HCT116 (cell line): Measurements from ENCODE around the gene TMC8. TPM values are rescaled to one million over a fixed set of nuclear protein-coding genes. Genes with fewer than 3 reads are reported as not detected.
A peak's percentile ranks its signal among the peaks of the same experiment; 100 is the strongest.

Experiments used
- ATAC-seq: fragments of 200-7000 bp; cut with Tn5 transposase; 2 replicates; pipeline ENCODE4 v1.9.1; 2020; ENCODE audit warnings: mild to moderate bottlenecking, moderate library complexity
- BruUV-seq: library from RNA; stranded (reverse); fragments of 400-500 nt; replicated peaks from 2 replicates; lab custom pipeline; 2021; lab: Mats Ljungman, UMichigan
- CTCF ChIA-PET: fragments of 300-600 bp; sonication (Branson Sonifier 250); formaldehyde crosslinking; loops from one replicate; lab custom pipeline; 2021; ENCODE audit warnings: antibody characterized with exemption; lab: Charles Lee
- POLR2A ChIA-PET: fragments of 300-600, 350-600 bp; sonication (Branson Sonifier 250); formaldehyde crosslinking; loops from one replicate; lab custom pipeline; 2021; ENCODE audit warnings: antibody characterized with exemption; lab: Charles Lee
- RAD21 ChIA-PET, 2 experiments: fragments of 300-600 bp; sonication (Branson Sonifier 250); formaldehyde crosslinking; loops; one replicate each; lab custom pipeline; 2023; ENCODE audit warnings: low total read pairs in 2 of 2; ENCODE audit not compliant: uncharacterized antibody in 2 of 2, unreplicated experiment in 2 of 2, low non-redundant PET in 1 of 2; lab: Charles Lee
- DNase-seq: peaks from one replicate; pipeline ENCODE4 v3.0.0-alpha.2; 2010; ENCODE audit warnings: low read depth, low spot score
- H2AFZ ChIP-seq: fragments of 200-600 bp; shearing (Covaris generic), sonication (generic); 2 replicates; pipeline ENCODE4 v1.6.1; 2017; ENCODE audit warnings: low read depth, mixed run types, mixed read lengths, antibody characterized with exemption, low read length; ENCODE audit not compliant: poor library complexity, severe bottlenecking
- H3K27ac ChIP-seq: 2 replicates; pipeline ENCODE4 v1.5.1; 2012; ENCODE audit warnings: low read depth, low read length
- H3K27me3 ChIP-seq: fragments of 200-600 bp; sonication (generic); 2 replicates; pipeline ENCODE4 v1.6.1; 2016; ENCODE audit warnings: mixed run types, low read length, mixed read lengths; ENCODE audit not compliant: insufficient read depth
- H3K36me3 ChIP-seq, 2 experiments: fragments of 200-500 bp in 1 of 2; fragments of 200-600 bp in 1 of 2; sonication (Bioruptor generic) in 1 of 2; sonication (generic) in 1 of 2; 2 replicates each; pipeline versions ENCODE4 v1.5.1 to v1.6.1; 2014 to 2016; ENCODE audit warnings: low read length in 2 of 2, inconsistent platforms in 1 of 2, mixed read lengths in 1 of 2, mixed run types in 1 of 2; ENCODE audit not compliant: insufficient read depth in 2 of 2, control insufficient read depth in 1 of 2
- H3K4me1 ChIP-seq, 2 experiments: fragments of 200-600 bp in 1 of 2; sonication (generic) in 1 of 2; 2 replicates each; pipeline versions ENCODE4 v1.5.1 to v1.6.1; 2012 to 2017; ENCODE audit warnings: low read length in 2 of 2, inconsistent platforms in 1 of 2, mild to moderate bottlenecking in 1 of 2, mixed read lengths in 1 of 2, mixed run types in 1 of 2, moderate library complexity in 1 of 2; ENCODE audit not compliant: insufficient read depth in 2 of 2, control insufficient read depth in 1 of 2
- H3K4me2 ChIP-seq: fragments of 200-600 bp; sonication (generic); 2 replicates; pipeline ENCODE4 v1.6.1; 2017; ENCODE audit warnings: mixed run types, low read length, mixed read lengths
- H3K4me3 ChIP-seq, 2 experiments: fragments of 200-600 bp in 1 of 2; sonication (generic) in 1 of 2; replicated peaks in 1 of 2; 2 replicates each; pipeline ENCODE4 v1.5.1; 2011 to 2016; ENCODE audit warnings: low read length in 2 of 2, control low read depth in 1 of 2, low read depth in 1 of 2, mild to moderate bottlenecking in 1 of 2, mixed read lengths in 1 of 2, mixed run types in 1 of 2
- H3K79me2 ChIP-seq: fragments of 200-600 bp; sonication (generic); 2 replicates; pipeline ENCODE4 v1.6.1; 2017; ENCODE audit warnings: mild to moderate bottlenecking, mixed run types, low read length, moderate library complexity, mixed read lengths; ENCODE audit not compliant: insufficient read depth
- H3K9ac ChIP-seq: fragments of 200-600 bp; sonication (generic); 2 replicates; pipeline ENCODE4 v1.6.1; 2016; ENCODE audit warnings: low read length, mixed read lengths
- H3K9me2 ChIP-seq: fragments of 200-600 bp; sonication (generic), shearing (Covaris generic); 2 replicates; pipeline ENCODE4 v1.6.1; 2017; ENCODE audit warnings: mixed run types, mild to moderate bottlenecking, moderate library complexity; ENCODE audit not compliant: insufficient read depth
- H3K9me3 ChIP-seq, 2 experiments: fragments of 200-500 bp in 1 of 2; fragments of 200-600 bp in 1 of 2; sonication (Bioruptor generic) in 1 of 2; sonication (generic) in 1 of 2; 2 replicates each; pipeline ENCODE4 v1.6.1; 2014 to 2017; ENCODE audit warnings: low read length in 2 of 2, mixed read lengths in 2 of 2, inconsistent platforms in 1 of 2, low read depth in 1 of 2, mild to moderate bottlenecking in 1 of 2, mixed run types in 1 of 2, moderate library complexity in 1 of 2; ENCODE audit not compliant: control insufficient read depth in 1 of 2, insufficient read depth in 1 of 2
- H4K20me1 ChIP-seq: fragments of 200-600 bp; sonication (generic), shearing (Covaris generic); 2 replicates; pipeline ENCODE4 v1.6.1; 2017; ENCODE audit warnings: mixed run types, mild to moderate bottlenecking, moderate library complexity; ENCODE audit not compliant: insufficient read depth
- CEBPB ChIP-seq: IDR thresholded peaks from 2 replicates; pipeline ENCODE4 v1.6.1; 2012; ENCODE audit warnings: low read depth
- EGR1 ChIP-seq: IDR thresholded peaks from 2 replicates; pipeline ENCODE4 v1.6.1; 2012; ENCODE audit warnings: low read depth
- EZH2 ChIP-seq: fragments of 200-600 bp; sonication (generic); IDR thresholded peaks from 2 replicates; pipeline ENCODE4 v1.6.1; 2017; ENCODE audit warnings: antibody characterized with exemption, mixed run types
- FOSL1 ChIP-seq: IDR thresholded peaks from 2 replicates; pipeline ENCODE4 v1.6.1; 2012; ENCODE audit warnings: low read depth
- POLR2A ChIP-seq: IDR thresholded peaks from 2 replicates; pipeline ENCODE4 v1.7.0; 2011; ENCODE audit warnings: borderline replicate concordance; ENCODE audit not compliant: insufficient read depth, insufficient read length; ENCODE audit errors: extremely low read depth
- SIN3A ChIP-seq: IDR thresholded peaks from 2 replicates; pipeline ENCODE4 v1.6.1; 2012; ENCODE audit warnings: low read depth
- SRF ChIP-seq: IDR thresholded peaks from 2 replicates; pipeline ENCODE4 v1.6.1; 2012; ENCODE audit warnings: low read depth
- TCF7L2 ChIP-seq: IDR thresholded peaks from 2 replicates; pipeline ENCODE4 v1.7.0; 2011; ENCODE audit warnings: borderline replicate concordance, inconsistent platforms; ENCODE audit not compliant: insufficient read depth, insufficient read length; ENCODE audit errors: extremely low read depth
- YY1 ChIP-seq: IDR thresholded peaks from 2 replicates; pipeline ENCODE4 v1.6.1; 2011; ENCODE audit warnings: low read length, low read depth, moderate library complexity, mild to moderate bottlenecking; ENCODE audit not compliant: insufficient replicate concordance; ENCODE audit errors: extremely low read depth
- intact Hi-C: fragments of 100-400 bp; cut with micrococcal nuclease; formaldehyde crosslinking; loops from 2 replicates; pipeline ENCODE4 v1.10.0; 2022
- total RNA-seq: library from RNA; stranded (reverse); gene quantifications from one replicate; pipeline ENCODE4 v1.2.1, GENCODE V29; 2021; ENCODE audit not compliant: unreplicated experiment
- TF ChIP-seq, protein P1 (sequence below): IDR thresholded peaks from 2 replicates; pipeline ENCODE4 v1.6.1; 2012; ENCODE audit warnings: low read depth

TMC8 gene
- total RNA-seq, 1 experiment from 2014 or later, result 7.8 TPM

- ChIA-PET CTCF (interaction anchor here (1.2 to 2.3 kb wide), 3 partner anchors 28 to 142 kb away, joined by 3 to 10 read pairs (median 3); no protein-coding TSS in a partner anchor), POLR2A (no interaction called here), RAD21 (no interaction called here)
- no peaks in the 10 kb centered on the region for H3K9me2 ChIP-seq
- peaks cover 0 to 4% of the 10 kb centered on the region in 2 experiments; a peak in 1 of 4 replicates for H3K4me1 ChIP-seq
- H3K9ac ChIP-seq, result no peak overlapping the region
- H3K36me3 ChIP-seq, result no peaks in the 10 kb centered on the region; a peak in 1 of 4 replicates
- intact Hi-C loops, result no loop called here
- no peak overlapping the region for H2AFZ ChIP-seq
- no peak overlapping the region for H3K4me3 ChIP-seq
- no peaks in the 10 kb centered on the region for H3K27me3 ChIP-seq
- TSS peak; percentile 10 for BruUV-seq
- DNase-seq, result no peak
- H3K9me3 ChIP-seq, result no peaks in the 10 kb centered on the region
- H4K20me1 ChIP-seq, result no peaks in the 10 kb centered on the region
- H3K27ac ChIP-seq, result no peak overlapping the region
- no peak for TF ChIP-seq POLR2A
- no peak for TF ChIP-seq EGR1
- TF ChIP-seq EZH2, result no peak
- TF ChIP-seq FOSL1, result no peak
- no peak for TF ChIP-seq SRF
- no peaks in the 10 kb centered on the region for H3K79me2 ChIP-seq
- ATAC-seq, result no peak
- no peak overlapping the region for H3K4me2 ChIP-seq
Measured at GRCh38 chr17:78108726-78109488, 21.7 kb upstream of the TMC8 start.

DNA sequence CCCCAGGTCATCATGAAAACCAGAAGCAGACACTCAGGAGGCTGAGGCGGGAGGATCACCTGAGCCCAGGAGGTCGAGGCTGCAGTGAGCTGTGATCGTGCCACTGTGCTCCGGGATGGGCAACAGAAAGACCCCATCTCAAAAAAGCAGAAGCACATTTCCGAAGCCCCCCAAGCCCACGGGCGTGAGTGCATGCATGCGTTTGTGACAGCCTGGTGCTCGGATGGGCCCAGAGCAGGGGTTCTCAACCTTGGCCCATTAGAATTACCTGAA, 21.1 kb upstream of the TMC8 start:
- H3K4me3 ChIP-seq, result no peak overlapping the region
- DNase-seq, result no peak
- no peaks in the 10 kb centered on the region for H4K20me1 ChIP-seq
- no peaks in the 10 kb centered on the region for H3K27me3 ChIP-seq
- CTCF ChIA-PET, result interaction anchor here (1.2 to 2.3 kb wide), 2 partner anchors 28 to 141 kb away, joined by 3 to 10 read pairs; no protein-coding TSS in a partner anchor
- no peaks in the 10 kb centered on the region for H3K9me3 ChIP-seq
- TF ChIP-seq SIN3A, result no peak
- no peak for TF ChIP-seq TCF7L2
- TF ChIP-seq CEBPB, result no peak
- TF ChIP-seq, protein P1, sequence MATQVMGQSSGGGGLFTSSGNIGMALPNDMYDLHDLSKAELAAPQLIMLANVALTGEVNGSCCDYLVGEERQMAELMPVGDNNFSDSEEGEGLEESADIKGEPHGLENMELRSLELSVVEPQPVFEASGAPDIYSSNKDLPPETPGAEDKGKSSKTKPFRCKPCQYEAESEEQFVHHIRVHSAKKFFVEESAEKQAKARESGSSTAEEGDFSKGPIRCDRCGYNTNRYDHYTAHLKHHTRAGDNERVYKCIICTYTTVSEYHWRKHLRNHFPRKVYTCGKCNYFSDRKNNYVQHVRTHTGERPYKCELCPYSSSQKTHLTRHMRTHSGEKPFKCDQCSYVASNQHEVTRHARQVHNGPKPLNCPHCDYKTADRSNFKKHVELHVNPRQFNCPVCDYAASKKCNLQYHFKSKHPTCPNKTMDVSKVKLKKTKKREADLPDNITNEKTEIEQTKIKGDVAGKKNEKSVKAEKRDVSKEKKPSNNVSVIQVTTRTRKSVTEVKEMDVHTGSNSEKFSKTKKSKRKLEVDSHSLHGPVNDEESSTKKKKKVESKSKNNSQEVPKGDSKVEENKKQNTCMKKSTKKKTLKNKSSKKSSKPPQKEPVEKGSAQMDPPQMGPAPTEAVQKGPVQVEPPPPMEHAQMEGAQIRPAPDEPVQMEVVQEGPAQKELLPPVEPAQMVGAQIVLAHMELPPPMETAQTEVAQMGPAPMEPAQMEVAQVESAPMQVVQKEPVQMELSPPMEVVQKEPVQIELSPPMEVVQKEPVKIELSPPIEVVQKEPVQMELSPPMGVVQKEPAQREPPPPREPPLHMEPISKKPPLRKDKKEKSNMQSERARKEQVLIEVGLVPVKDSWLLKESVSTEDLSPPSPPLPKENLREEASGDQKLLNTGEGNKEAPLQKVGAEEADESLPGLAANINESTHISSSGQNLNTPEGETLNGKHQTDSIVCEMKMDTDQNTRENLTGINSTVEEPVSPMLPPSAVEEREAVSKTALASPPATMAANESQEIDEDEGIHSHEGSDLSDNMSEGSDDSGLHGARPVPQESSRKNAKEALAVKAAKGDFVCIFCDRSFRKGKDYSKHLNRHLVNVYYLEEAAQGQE, result no peak
- no peak for TF ChIP-seq YY1
- no peaks in the 10 kb centered on the region for H3K79me2 ChIP-seq
- intact Hi-C loops, result no loop called here
- H3K4me1 ChIP-seq, result peaks cover 0 to 4% of the 10 kb centered on the region in 2 experiments; a peak in 1 of 4 replicates
- H3K36me3 ChIP-seq, result no peaks in the 10 kb centered on the region; a peak in 1 of 4 replicates
- BruUV-seq, result no TSS peak
- H2AFZ ChIP-seq, result no peak overlapping the region
- ATAC-seq, result no peak
- POLR2A ChIA-PET, result no interaction called here
- H3K9ac ChIP-seq, result no peak overlapping the region
- H3K4me2 ChIP-seq, result no peak overlapping the region
- RAD21 ChIA-PET, result no interaction called here
- H3K9me2 ChIP-seq, result no peaks in the 10 kb centered on the region
- no peak overlapping the region for H3K27ac ChIP-seq
